ENCODE data around the gene PRR36. TPM values are rescaled to one million over a fixed set of nuclear protein-coding genes. Genes with fewer than 3 reads are reported as not detected.

Gene PRR36
- total RNA-seq, 2 experiments from 2014 or later, result 0.17 TPM; not detected in 1

DNA sequence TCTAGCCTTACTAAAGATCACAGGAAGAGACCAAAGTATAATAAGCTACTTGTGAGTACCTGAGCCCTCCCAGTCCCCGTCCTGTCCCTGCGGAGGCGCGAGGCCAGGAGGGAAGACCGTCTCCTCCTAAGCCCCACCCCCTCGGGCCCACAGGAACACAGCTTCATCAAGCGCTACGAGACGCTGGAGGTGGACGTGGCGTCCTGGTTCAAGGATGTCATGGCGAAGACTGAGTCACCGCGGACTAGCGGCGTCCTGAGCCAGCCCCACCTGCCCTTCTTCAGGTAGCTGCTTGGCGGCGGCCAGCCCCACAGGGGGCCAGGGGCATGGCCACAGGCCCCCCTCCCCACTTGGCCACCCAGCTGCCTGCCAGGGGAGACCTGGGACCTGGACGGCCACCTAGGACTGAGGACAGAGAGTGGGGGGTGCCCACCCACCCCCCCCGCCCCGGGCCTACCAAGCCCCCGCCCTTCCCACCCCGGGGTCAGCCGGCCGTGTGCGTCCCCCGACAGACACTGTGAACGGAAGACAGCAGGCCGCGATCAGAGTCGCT is 38.0 kb upstream of the PRR36 start:
- Histone ChIP-seq H3K4me1 (ENCODE audit: insufficient read depth, low read length, poor library complexity, severe bottlenecking) (no peaks in the 10 kb centered on the region), H3K4me3 (ENCODE audit: low read depth, low read length, poor library complexity, severe bottlenecking) (no peak overlapping the region), H3K4me2 (ENCODE audit: low read length) (no peak overlapping the region), H3K79me2 (ENCODE audit: insufficient read depth, low read depth, low read length) (no peaks in the 10 kb centered on the region), H4K20me1 (ENCODE audit: insufficient read depth, low read length) (no peaks in the 10 kb centered on the region), H3K9me2 (ENCODE audit: insufficient read depth, low read length) (no peaks in the 10 kb centered on the region), H3K27ac (ENCODE audit: low read depth, low read length, poor library complexity, severe bottlenecking) (no peak overlapping the region), H3K36me3 (ENCODE audit: insufficient read depth, low read length) (peaks cover 35% of the 10 kb centered on the region), H3K9me3 (ENCODE audit: low read length) (no peaks in the 10 kb centered on the region), H2AFZ (ENCODE audit: low read length) (no peak overlapping the region)
- TF ChIP-seq EZH2phosphoT487 (IDR thresholded peaks at IDR 0.05; ENCODE audit: borderline replicate concordance, low read depth, low read length), result no peak
- TF ChIP-seq, protein P1, sequence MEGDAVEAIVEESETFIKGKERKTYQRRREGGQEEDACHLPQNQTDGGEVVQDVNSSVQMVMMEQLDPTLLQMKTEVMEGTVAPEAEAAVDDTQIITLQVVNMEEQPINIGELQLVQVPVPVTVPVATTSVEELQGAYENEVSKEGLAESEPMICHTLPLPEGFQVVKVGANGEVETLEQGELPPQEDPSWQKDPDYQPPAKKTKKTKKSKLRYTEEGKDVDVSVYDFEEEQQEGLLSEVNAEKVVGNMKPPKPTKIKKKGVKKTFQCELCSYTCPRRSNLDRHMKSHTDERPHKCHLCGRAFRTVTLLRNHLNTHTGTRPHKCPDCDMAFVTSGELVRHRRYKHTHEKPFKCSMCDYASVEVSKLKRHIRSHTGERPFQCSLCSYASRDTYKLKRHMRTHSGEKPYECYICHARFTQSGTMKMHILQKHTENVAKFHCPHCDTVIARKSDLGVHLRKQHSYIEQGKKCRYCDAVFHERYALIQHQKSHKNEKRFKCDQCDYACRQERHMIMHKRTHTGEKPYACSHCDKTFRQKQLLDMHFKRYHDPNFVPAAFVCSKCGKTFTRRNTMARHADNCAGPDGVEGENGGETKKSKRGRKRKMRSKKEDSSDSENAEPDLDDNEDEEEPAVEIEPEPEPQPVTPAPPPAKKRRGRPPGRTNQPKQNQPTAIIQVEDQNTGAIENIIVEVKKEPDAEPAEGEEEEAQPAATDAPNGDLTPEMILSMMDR (conservative IDR thresholded peaks at IDR 0.05; ENCODE audit: low read length), result no peak
- DNase-seq (ENCODE audit: low spot score), result no peak
- CTCF ChIA-PET (ENCODE audit: unreplicated experiment), result interaction anchor here (1.1 kb wide), 1 partner anchor 8 kb away, joined by 4 read pairs; the partner anchor contains the start of gene SNAPC2
- intact Hi-C loops (cut with micrococcal nuclease; ENCODE audit: unreplicated experiment), result no loop called here
- POLR2A ChIA-PET, result interaction anchor here (1.0 kb wide), 1 partner anchor 8 kb away, joined by 3 read pairs; no protein-coding TSS in a partner anchor
- BruUV-seq (replicated peaks), result no TSS peak

- Histone ChIP-seq H3K36me3 (ENCODE audit: insufficient read depth, low read length) (peaks cover 37% of the 10 kb centered on the region), H3K4me1 (ENCODE audit: insufficient read depth, low read length, poor library complexity, severe bottlenecking) (no peaks in the 10 kb centered on the region), H4K20me1 (ENCODE audit: insufficient read depth, low read length) (no peaks in the 10 kb centered on the region), H3K27ac (ENCODE audit: low read depth, low read length, poor library complexity, severe bottlenecking) (no peak overlapping the region), H2AFZ (ENCODE audit: low read length) (no peak overlapping the region), H3K79me2 (ENCODE audit: insufficient read depth, low read depth, low read length) (no peaks in the 10 kb centered on the region), H3K4me2 (ENCODE audit: low read length) (no peak overlapping the region), H3K9me3 (ENCODE audit: low read length) (no peaks in the 10 kb centered on the region), H3K4me3 (ENCODE audit: low read depth, low read length, poor library complexity, severe bottlenecking) (no peak overlapping the region), H3K9me2 (ENCODE audit: insufficient read depth, low read length) (no peaks in the 10 kb centered on the region)
- ChIA-PET POLR2A (interaction anchor here (1.0 kb wide), 1 partner anchor 9 kb away, joined by 3 read pairs; no protein-coding TSS in a partner anchor), CTCF (ENCODE audit: unreplicated experiment) (interaction anchor here (1.1 kb wide), 1 partner anchor 9 kb away, joined by 4 read pairs; the partner anchor contains the start of gene SNAPC2)
- TF ChIP-seq, protein P1 (conservative IDR thresholded peaks at IDR 0.05; ENCODE audit: low read length), result no peak
- TF ChIP-seq EZH2phosphoT487 (IDR thresholded peaks at IDR 0.05; ENCODE audit: borderline replicate concordance, low read depth, low read length), result no peak
- no peak for DNase-seq (ENCODE audit: low spot score)
- BruUV-seq (replicated peaks), result no TSS peak
- intact Hi-C loops (cut with micrococcal nuclease; ENCODE audit: unreplicated experiment), result no loop called here
Measured at GRCh38 chr19:7911508-7912143, 37.4 kb upstream of the PRR36 start.

Measured in OCI-LY7 (cell line).